Vagina (tissue), 2 donors: Measurements from ENCODE around the gene RABL6.
"Not testable (repeated sequence)": the region's sequence is repeated elsewhere in the genome, so short reads cannot be mapped to it uniquely, and the experiment has no call there.

ENCODE experiments used
- POLR2A ChIP-seq, 2 donors: fragments of 450-650 bp; IDR thresholded peaks; one replicate each; pipeline ENCODE4 v1.6.1; 2017; ENCODE audit warnings: antibody characterized with exemption in 2 of 2, mild to moderate bottlenecking in 2 of 2, moderate library complexity in 2 of 2
- POLR2AphosphoS5 ChIP-seq, 2 donors: sonication (generic); formaldehyde crosslinking; IDR thresholded peaks; one replicate each; pipeline ENCODE4 v1.9.0; 2017; ENCODE audit warnings: antibody characterized with exemption in 2 of 2, mild to moderate bottlenecking in 2 of 2, low read depth in 1 of 2; ENCODE audit not compliant: insufficient read depth in 1 of 2

GRCh38 chr9:136788644-136789522 lies 18.9 kb upstream of the RABL6 start:
- not testable (repeated sequence) for TF ChIP-seq POLR2A (IDR thresholded peaks at IDR 0.05); POLR2AphosphoS5 (IDR thresholded peaks at IDR 0.05; ENCODE audit: insufficient read depth in 1 of 2, low read depth in 1 of 2)
